ENCODE data around the gene CACNB2. TPM values are rescaled to one million over a fixed set of nuclear protein-coding genes. Genes with fewer than 3 reads are reported as not detected.
A peak's percentile ranks its signal among the peaks of the same experiment; 100 is the strongest.

CACNB2 gene
- not detected for total RNA-seq

- Mint-ChIP-seq H3K9me3 (no peaks in the 10 kb centered on the region), H3K4me1 (no peaks in the 10 kb centered on the region), H3K4me3 (no peak within 1 kb of the TSS), H3K27ac (no peak within 1 kb of the TSS), H3K27me3 (peaks cover 42% of the 10 kb centered on the region), H3K36me3 (no peaks in the 10 kb centered on the region)
- POLR2A ChIA-PET: no interaction called here
- peak; percentile 33 for ATAC-seq (ENCODE audit: low read depth)
- DNase-seq: peak; percentile 30
These were observed at the start of gene CACNB2 for GRCh38 chr10:18140149-18140956. CACNB2 (plus strand) TSS chr10:18140424.

DNA sequence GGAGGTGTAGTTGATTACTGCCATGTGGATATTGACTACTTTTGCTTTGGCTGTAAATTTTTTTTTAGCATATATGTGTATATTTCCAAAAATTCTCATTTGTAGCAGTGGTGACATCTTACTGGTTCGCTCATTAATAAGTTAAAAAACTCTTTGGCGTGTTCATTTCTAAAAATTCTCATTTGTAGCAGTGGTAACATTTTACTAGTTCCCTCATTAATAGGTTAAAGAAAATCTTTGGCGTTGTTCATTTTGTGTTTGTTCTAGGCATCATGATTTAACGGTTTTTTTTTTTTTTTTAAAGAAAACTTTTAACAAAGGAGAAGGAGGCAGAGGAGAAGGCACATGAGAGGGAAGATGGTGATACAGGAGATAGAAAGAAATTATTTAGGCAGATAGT is 45.9 kb upstream of the CACNB2 start:
- H3K4me3 Mint-ChIP-seq: no peak overlapping the region
- no peaks in the 10 kb centered on the region for H3K36me3 Mint-ChIP-seq
- no peak overlapping the region for H3K27ac Mint-ChIP-seq
- DNase-seq: no peak
- no peaks in the 10 kb centered on the region for H3K4me1 Mint-ChIP-seq
- POLR2A ChIA-PET: no interaction called here
- H3K9me3 Mint-ChIP-seq: no peaks in the 10 kb centered on the region
- no peaks in the 10 kb centered on the region for H3K27me3 Mint-ChIP-seq
- no peak for ATAC-seq (ENCODE audit: low read depth)

GRCh38 chr10:18094793-18095192 is 45.4 kb upstream of the CACNB2 start:
- H3K4me1 Mint-ChIP-seq: no peaks in the 10 kb centered on the region
- DNase-seq (no peak), ATAC-seq (ENCODE audit: low read depth) (no peak)
- H3K4me3 Mint-ChIP-seq: no peak overlapping the region
- POLR2A ChIA-PET: no interaction called here
- H3K27ac Mint-ChIP-seq: no peak overlapping the region
- no peaks in the 10 kb centered on the region for H3K36me3 Mint-ChIP-seq
- no peaks in the 10 kb centered on the region for H3K27me3 Mint-ChIP-seq
- no peaks in the 10 kb centered on the region for H3K9me3 Mint-ChIP-seq

DNA sequence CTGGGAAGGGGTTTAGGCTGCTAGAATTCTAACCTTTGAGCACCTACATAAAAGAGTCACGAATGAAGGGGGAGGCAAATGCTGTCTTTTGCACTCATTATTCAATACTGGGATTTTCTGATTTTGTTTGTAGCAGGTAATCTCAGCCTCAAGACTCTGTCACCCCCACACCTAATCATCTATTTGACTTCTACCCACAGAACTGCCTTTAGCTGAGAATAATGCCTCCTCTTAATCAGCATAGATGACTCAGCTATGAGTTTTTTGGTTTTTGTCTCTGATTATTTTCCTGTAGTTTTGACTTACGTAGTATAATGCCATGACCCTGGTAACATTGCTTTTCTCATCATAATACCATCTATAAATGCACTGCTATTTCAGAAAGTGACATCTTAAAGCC is 42.7 kb upstream of the CACNB2 start:
- POLR2A ChIA-PET: no interaction called here

DNA sequence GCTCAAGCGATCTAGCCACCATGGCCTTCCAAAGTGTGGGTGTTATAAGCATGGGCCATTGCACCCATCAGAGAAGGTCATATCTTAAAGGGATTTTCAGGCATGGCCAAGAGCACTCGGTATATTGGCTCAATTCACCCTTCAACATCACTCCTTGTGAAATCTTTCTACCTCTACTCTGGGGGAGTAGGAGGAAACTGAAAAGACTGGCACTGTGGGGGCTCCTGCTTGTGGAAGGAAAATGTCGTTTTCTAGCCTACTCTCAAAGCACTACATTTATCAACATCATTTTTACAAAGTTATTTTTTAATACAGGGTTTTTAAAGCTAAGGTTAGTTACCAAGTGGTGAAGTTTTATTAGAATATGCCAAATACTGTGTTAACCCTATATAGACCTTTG is 42.0 kb upstream of the CACNB2 start:
- no peak overlapping the region for H3K4me3 Mint-ChIP-seq
- no peak for DNase-seq
- no peak for ATAC-seq (ENCODE audit: low read depth)
- H3K9me3 Mint-ChIP-seq: no peaks in the 10 kb centered on the region
- no peaks in the 10 kb centered on the region for H3K36me3 Mint-ChIP-seq
- no peaks in the 10 kb centered on the region for H3K4me1 Mint-ChIP-seq
- POLR2A ChIA-PET: no interaction called here
- no peak overlapping the region for H3K27ac Mint-ChIP-seq
- no peaks in the 10 kb centered on the region for H3K27me3 Mint-ChIP-seq

More for the DNA sequence above, 42.7 kb upstream of the CACNB2 start:
- Mint-ChIP-seq H3K9me3 (no peaks in the 10 kb centered on the region), H3K36me3 (no peaks in the 10 kb centered on the region), H3K27me3 (no peaks in the 10 kb centered on the region), H3K4me1 (no peaks in the 10 kb centered on the region), H3K27ac (no peak overlapping the region), H3K4me3 (no peak overlapping the region)
- DNase-seq (no peak), ATAC-seq (ENCODE audit: low read depth) (no peak)

GRCh38 chr10:18099415-18099814 is 40.8 kb upstream of the CACNB2 start:
- Mint-ChIP-seq H3K4me1 (no peaks in the 10 kb centered on the region), H3K27ac (no peak overlapping the region), H3K4me3 (no peak overlapping the region), H3K36me3 (no peaks in the 10 kb centered on the region), H3K9me3 (no peaks in the 10 kb centered on the region), H3K27me3 (no peaks in the 10 kb centered on the region)
- ATAC-seq (ENCODE audit: low read depth): no peak
- POLR2A ChIA-PET: no interaction called here
- DNase-seq: no peak

- no peaks in the 10 kb centered on the region for H3K36me3 Mint-ChIP-seq
- no peaks in the 10 kb centered on the region for H3K4me1 Mint-ChIP-seq
- H3K9me3 Mint-ChIP-seq: no peaks in the 10 kb centered on the region
- POLR2A ChIA-PET: no interaction called here
- no peak for ATAC-seq (ENCODE audit: low read depth)
- no peak for DNase-seq
- no peaks in the 10 kb centered on the region for H3K27me3 Mint-ChIP-seq
- H3K4me3 Mint-ChIP-seq: no peak overlapping the region
- H3K27ac Mint-ChIP-seq: no peak overlapping the region
These were observed 39.6 kb upstream of the CACNB2 start for GRCh38 chr10:18100669-18101068.

- Mint-ChIP-seq H3K27me3 (no peaks in the 10 kb centered on the region), H3K4me1 (no peaks in the 10 kb centered on the region), H3K36me3 (no peaks in the 10 kb centered on the region), H3K4me3 (no peak overlapping the region), H3K9me3 (no peaks in the 10 kb centered on the region), H3K27ac (no peak overlapping the region)
- DNase-seq (no peak), ATAC-seq (ENCODE audit: low read depth) (no peak)
- POLR2A ChIA-PET: no interaction called here
These were observed 37.8 kb upstream of the CACNB2 start for GRCh38 chr10:18102404-18102803.

GRCh38 chr10:18104223-18104872 is 35.9 kb upstream of the CACNB2 start:
- peak; percentile 32 for DNase-seq

DNA sequence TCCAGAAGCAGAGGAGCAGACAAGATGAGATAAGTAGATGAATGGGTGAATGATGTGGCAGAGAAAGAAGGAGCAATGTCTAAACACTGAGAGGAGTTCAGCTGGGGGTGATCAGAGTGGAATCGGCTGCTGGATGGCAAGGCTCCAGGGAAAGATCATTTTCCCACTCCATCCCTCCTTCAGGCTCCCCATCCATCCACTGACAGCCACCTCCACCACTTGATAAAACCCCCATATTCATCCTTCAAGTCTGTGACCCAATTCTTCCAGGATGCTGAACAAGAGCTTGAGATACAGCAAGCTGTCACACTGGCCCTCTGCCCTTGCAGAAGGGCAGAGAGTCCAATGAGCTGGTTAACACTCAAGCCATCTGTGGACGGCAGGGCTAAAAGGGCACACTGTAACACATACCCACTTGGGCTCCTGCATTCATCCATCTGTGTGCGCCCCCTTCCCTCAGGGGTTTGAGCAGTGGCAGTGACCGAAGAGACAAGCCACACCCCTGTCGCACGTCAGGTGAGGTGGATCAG is 30.8 kb upstream of the CACNB2 start:
- DNase-seq: no peak
- Mint-ChIP-seq H3K4me1 (no peaks in the 10 kb centered on the region), H3K9me3 (no peaks in the 10 kb centered on the region), H3K4me3 (no peak overlapping the region), H3K27ac (no peak overlapping the region), H3K27me3 (no peaks in the 10 kb centered on the region), H3K36me3 (no peaks in the 10 kb centered on the region)
- POLR2A ChIA-PET: no interaction called here
- ATAC-seq (ENCODE audit: low read depth): no peak

More at GRCh38 chr10:18104223-18104872, 35.9 kb upstream of the CACNB2 start:
- no peak for ATAC-seq (ENCODE audit: low read depth)
- Mint-ChIP-seq H3K4me3 (no peak overlapping the region), H3K4me1 (no peaks in the 10 kb centered on the region), H3K27me3 (no peaks in the 10 kb centered on the region), H3K27ac (no peak overlapping the region), H3K36me3 (no peaks in the 10 kb centered on the region), H3K9me3 (no peaks in the 10 kb centered on the region)
- POLR2A ChIA-PET: no interaction called here

- H3K36me3 Mint-ChIP-seq: no peaks in the 10 kb centered on the region
- no peaks in the 10 kb centered on the region for H3K4me1 Mint-ChIP-seq
- POLR2A ChIA-PET: no interaction called here
- no peaks in the 10 kb centered on the region for H3K27me3 Mint-ChIP-seq
- DNase-seq (no peak), ATAC-seq (ENCODE audit: low read depth) (no peak)
- H3K27ac Mint-ChIP-seq: no peak overlapping the region
- H3K9me3 Mint-ChIP-seq: no peaks in the 10 kb centered on the region
- no peak overlapping the region for H3K4me3 Mint-ChIP-seq
These were observed 26.3 kb upstream of the CACNB2 start for GRCh38 chr10:18113881-18114280.

DNA sequence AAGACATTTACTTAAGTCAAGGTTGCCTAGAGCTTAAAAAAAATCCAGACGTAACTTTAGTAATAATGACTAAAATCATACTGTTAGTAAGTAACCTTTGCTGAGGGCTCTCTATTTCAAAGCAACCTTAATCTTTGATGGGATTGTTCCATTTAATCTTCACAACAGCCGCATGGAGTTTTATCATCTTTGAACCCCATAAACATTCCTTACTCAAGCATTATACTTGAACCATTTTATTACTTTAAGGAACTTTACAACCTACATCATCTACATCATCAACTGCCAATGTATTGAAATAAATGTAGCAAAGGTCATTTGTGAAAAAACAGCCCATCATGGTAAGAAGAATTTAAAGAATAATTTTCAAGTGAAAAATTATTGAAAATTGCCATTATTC is 22.9 kb upstream of the CACNB2 start:
- no peaks in the 10 kb centered on the region for H3K4me1 Mint-ChIP-seq
- no peaks in the 10 kb centered on the region for H3K36me3 Mint-ChIP-seq
- H3K9me3 Mint-ChIP-seq: peaks cover 3% of the 10 kb centered on the region
- H3K4me3 Mint-ChIP-seq: no peak overlapping the region
- H3K27me3 Mint-ChIP-seq: no peaks in the 10 kb centered on the region
- no peak for DNase-seq
- no peak for ATAC-seq (ENCODE audit: low read depth)
- POLR2A ChIA-PET: no interaction called here
- H3K27ac Mint-ChIP-seq: no peak overlapping the region

GRCh38 chr10:18122753-18123152 is 17.5 kb upstream of the CACNB2 start:
- H3K36me3 Mint-ChIP-seq: no peaks in the 10 kb centered on the region
- peaks cover 3% of the 10 kb centered on the region for H3K9me3 Mint-ChIP-seq
- H3K4me1 Mint-ChIP-seq: no peaks in the 10 kb centered on the region
- no peak for DNase-seq
- ATAC-seq (ENCODE audit: low read depth): no peak
- no peak overlapping the region for H3K27ac Mint-ChIP-seq
- POLR2A ChIA-PET: no interaction called here
- H3K27me3 Mint-ChIP-seq: no peaks in the 10 kb centered on the region
- H3K4me3 Mint-ChIP-seq: no peak overlapping the region

GRCh38 chr10:18133046-18133445 is 7.2 kb upstream of the CACNB2 start:
- Mint-ChIP-seq H3K27ac (no peak overlapping the region), H3K36me3 (no peaks in the 10 kb centered on the region), H3K4me1 (no peaks in the 10 kb centered on the region), H3K4me3 (no peak overlapping the region), H3K27me3 (no peaks in the 10 kb centered on the region), H3K9me3 (peaks cover 2% of the 10 kb centered on the region)
- DNase-seq: no peak
- no peak for ATAC-seq (ENCODE audit: low read depth)
- POLR2A ChIA-PET: no interaction called here
